T-cell (primary cell): ENCODE data around the gene DTX3. TPM values are rescaled to one million over a fixed set of nuclear protein-coding genes. Genes with fewer than 3 reads are reported as not detected.

Experiments used
- ATAC-seq, 4 experiments: fragments of 200-7000 bp in 3 of 4; fragments of 150-1000 bp in 1 of 4; cut with Tn5 transposase; replicated peaks in 1 of 4; 1 replicate in 3 of 4; 2 replicates in 1 of 4; pipeline ENCODE4 v1.10.0; 2021; ENCODE audit warnings: moderate library complexity in 3 of 4, mild to moderate bottlenecking in 2 of 4, moderate number of reproducible peaks in 1 of 4
- CTCF ChIA-PET, 2 donors: fragments of 300-600 bp; sonication (Branson Sonifier 250); formaldehyde crosslinking; loops; one replicate each; lab custom pipeline; 2022; ENCODE audit warnings: antibody characterized with exemption in 2 of 2; lab: Charles Lee
- POLR2A ChIA-PET, 2 donors: fragments of 300-600 bp; sonication (Branson Sonifier 250); formaldehyde crosslinking; loops; one replicate each; lab custom pipeline; 2022; ENCODE audit warnings: antibody characterized with exemption in 2 of 2; lab: Charles Lee
- DNase-seq, 35 experiments: peaks; one replicate each; pipeline versions ENCODE4 v3.0.0 to v3.0.0-alpha.2; 2013 to 2023
- H3K27ac ChIP-seq: one replicate; pipeline ENCODE4 v1.5.1; 2013; ENCODE audit warnings: low read length
- H3K27me3 ChIP-seq, 2 experiments: replicated peaks in 1 of 2; 1 replicate in 1 of 2; 2 replicates in 1 of 2; pipeline versions ENCODE4 v1.6.1 to v1.7.0; 2013; ENCODE audit warnings: low read length in 1 of 2, mixed read lengths in 1 of 2; ENCODE audit not compliant: control insufficient read depth in 2 of 2, insufficient read depth in 2 of 2; ENCODE audit errors: extremely low read depth in 1 of 2
- H3K36me3 ChIP-seq, 2 donors: 1 replicate in 1 of 2; 2 replicates in 1 of 2; pipeline versions ENCODE4 v1.6.1 to v1.7.0; 2013; ENCODE audit warnings: low read length in 1 of 2; ENCODE audit not compliant: control insufficient read depth in 2 of 2, insufficient read depth in 1 of 2; ENCODE audit errors: extremely low read depth in 1 of 2
- H3K4me1 ChIP-seq, 2 experiments: 1 replicate in 1 of 2; 2 replicates in 1 of 2; pipeline versions ENCODE4 v1.6.1 to v1.7.0; 2013; ENCODE audit warnings: low read length in 2 of 2, mixed read lengths in 1 of 2; ENCODE audit not compliant: insufficient read depth in 2 of 2, control insufficient read depth in 1 of 2; ENCODE audit errors: extremely low read depth in 1 of 2
- H3K4me3 ChIP-seq, 2 donors: 1 replicate in 1 of 2; 2 replicates in 1 of 2; pipeline versions ENCODE4 v1.5.1 to v1.7.0; 2013; ENCODE audit warnings: mild to moderate bottlenecking in 2 of 2, low read length in 1 of 2, moderate library complexity in 1 of 2; ENCODE audit not compliant: control insufficient read depth in 1 of 2; ENCODE audit errors: extremely low read depth in 1 of 2
- H3K9me3 ChIP-seq: 2 replicates; pipeline ENCODE4 v1.7.0; 2013
- H3K27ac Mint-ChIP-seq, 2 donors: one replicate each; pipeline ENCODE4 v1.8.0; 2020 to 2021; ENCODE audit warnings: mild to moderate bottlenecking in 2 of 2, mixed read lengths in 2 of 2
- H3K27me3 Mint-ChIP-seq, 2 donors: one replicate each; pipeline ENCODE4 v1.8.0; 2021 to 2022; ENCODE audit warnings: mixed read lengths in 2 of 2
- H3K36me3 Mint-ChIP-seq: one replicate; pipeline ENCODE4 v1.8.0; 2021; ENCODE audit warnings: mixed read lengths
- H3K4me1 Mint-ChIP-seq, 3 donors: one replicate each; pipeline ENCODE4 v1.8.0; 2020 to 2022; ENCODE audit warnings: mixed read lengths in 3 of 3, mild to moderate bottlenecking in 1 of 3
- H3K4me3 Mint-ChIP-seq, 3 donors: one replicate each; pipeline ENCODE4 v1.8.0; 2020 to 2022; ENCODE audit warnings: mild to moderate bottlenecking in 3 of 3, mixed read lengths in 3 of 3, moderate library complexity in 3 of 3
- H3K9me3 Mint-ChIP-seq, 3 donors: one replicate each; pipeline ENCODE4 v1.8.0; 2020 to 2022; ENCODE audit warnings: mixed read lengths in 3 of 3
- WGBS: methylation state at CpG from one replicate; pipeline ENCODE4 v1.1.5; 2013; ENCODE audit warnings: missing lambda C conversion rate; ENCODE audit not compliant: insufficient coverage; 5-methylcytosine and 5-hydroxymethylcytosine counted together
- total RNA-seq, 35 experiments: library from RNA in 6 of 35; stranded (reverse) in 6 of 35; fragments of 120-200 nt in 1 of 35; gene quantifications; one replicate each; pipeline versions ENCODE4 v1.2.1 to v1.2.4 and lab custom pipeline; 2013 to 2026

DTX3 gene
- total RNA-seq, 5 donors from 2014 or later (not counting 1 experiment from before 2014, with no cell fraction given): 27.1 to 37.2 (median 30.4) TPM

DNA sequence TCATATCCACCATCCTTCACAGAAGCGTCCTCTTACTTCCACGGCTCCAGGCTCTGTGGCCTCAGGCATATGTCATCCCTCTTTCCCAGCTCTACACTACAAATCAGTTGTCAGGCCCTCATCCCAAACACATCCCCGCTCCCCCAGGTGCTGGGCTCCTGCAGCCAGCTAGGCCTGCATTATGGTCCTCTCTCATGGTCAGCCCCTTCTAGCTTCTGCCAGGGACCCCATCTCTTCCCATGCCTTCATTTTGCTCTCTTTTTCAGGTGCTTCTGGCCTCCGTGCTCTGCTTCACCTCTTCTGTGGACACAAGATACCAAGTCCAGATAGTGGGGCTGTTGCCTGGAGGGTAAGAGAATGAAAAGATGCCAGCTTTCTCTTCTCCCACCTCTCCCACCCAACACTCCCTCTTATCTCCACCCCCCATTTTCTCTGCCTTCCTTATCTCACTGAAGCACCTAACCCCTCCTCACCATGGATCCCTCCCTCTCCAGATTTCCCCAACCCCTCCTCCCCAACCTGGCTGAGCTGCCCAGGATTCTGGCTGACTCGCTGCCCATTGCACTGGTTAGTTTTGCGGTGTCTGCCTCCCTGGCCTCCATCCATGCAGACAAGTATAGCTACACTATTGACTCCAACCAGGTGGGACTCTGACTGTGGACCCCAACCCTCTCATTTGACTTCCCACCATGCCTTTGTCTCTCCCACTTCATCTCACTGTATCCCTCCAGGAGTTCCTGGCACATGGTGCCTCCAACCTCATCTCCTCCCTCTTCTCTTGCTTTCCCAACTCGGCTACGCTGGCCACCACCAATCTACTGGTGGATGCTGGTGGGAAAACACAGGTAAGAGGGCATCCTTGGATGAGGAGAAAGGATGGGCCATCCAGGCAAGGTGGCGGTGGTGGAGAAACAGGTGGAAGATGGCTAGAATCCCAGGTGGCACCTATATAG lies 17.9 kb downstream of the DTX3 start:
- ATAC-seq (no peak), DNase-seq (no peak)
- no peaks in the 10 kb centered on the region for H3K36me3 Mint-ChIP-seq
- POLR2A ChIA-PET: no interaction called here
- Histone ChIP-seq H3K9me3 (no peaks in the 10 kb centered on the region), H3K27me3 (peaks cover 16 to 99% of the 10 kb centered on the region in 2 experiments), H3K4me1 (peaks cover 7 to 35% of the 10 kb centered on the region in 2 experiments), H3K27ac (no peak overlapping the region), H3K4me3 (no peak overlapping the region), H3K36me3 (no peaks in the 10 kb centered on the region)
- peaks cover 84 to 95% of the 10 kb centered on the region in 2 donors for H3K27me3 Mint-ChIP-seq
- H3K4me1 Mint-ChIP-seq: peaks cover 30 to 39% (median 38%) of the 10 kb centered on the region in 3 donors
- WGBS: 79% methylated on average over 7 of the region's 9 CpGs
- H3K27ac Mint-ChIP-seq: peak overlapping the region in 1 of 2 donors; percentile 81
- CTCF ChIA-PET: interaction anchor here (0.6 to 3.5 kb wide), 5 partner anchors 39 to 146 kb away, joined by 3 to 21 read pairs (median 8); no protein-coding TSS in a partner anchor
- no peaks in the 10 kb centered on the region for H3K9me3 Mint-ChIP-seq
- H3K4me3 Mint-ChIP-seq: peak overlapping the region; percentile 35 to 86 (median 70)

DNA sequence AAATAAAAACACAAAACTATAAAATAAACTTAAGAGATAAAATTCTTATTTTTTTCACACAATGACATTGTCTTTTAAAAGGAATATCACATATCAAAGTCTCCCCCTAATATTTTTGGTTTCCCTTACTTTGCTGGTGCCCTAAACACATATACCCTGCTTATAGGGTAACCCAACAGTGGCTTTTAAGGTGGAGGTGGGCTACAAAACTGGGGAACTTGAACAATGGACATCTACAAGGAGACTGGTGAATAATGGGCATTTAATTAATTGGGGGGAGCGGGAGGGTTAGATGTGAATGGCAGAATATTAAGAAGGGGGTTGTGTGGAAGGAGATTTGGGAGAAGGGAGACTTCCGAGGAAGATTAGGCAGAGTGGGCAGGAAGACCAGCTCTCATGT lies 18.8 kb downstream of the DTX3 start:
- peaks cover 7 to 41% of the 10 kb centered on the region in 2 experiments for H3K4me1 ChIP-seq
- WGBS: 80% methylated on average over 2 of the region's 2 CpGs
- Mint-ChIP-seq H3K4me1 (peaks cover 36 to 44% (median 39%) of the 10 kb centered on the region in 3 donors), H3K9me3 (no peaks in the 10 kb centered on the region), H3K27ac (no peak overlapping the region), H3K27me3 (peaks cover 82 to 93% of the 10 kb centered on the region in 2 donors), H3K4me3 (no peak overlapping the region), H3K36me3 (no peaks in the 10 kb centered on the region)
- no peak for ATAC-seq
- no peak overlapping the region for H3K27ac ChIP-seq
- H3K9me3 ChIP-seq: no peaks in the 10 kb centered on the region
- CTCF ChIA-PET: interaction anchor here (1.2 to 3.5 kb wide), 3 partner anchors 39 to 42 kb away, joined by 3 to 21 read pairs (median 8); no protein-coding TSS in a partner anchor
- H3K27me3 ChIP-seq: peaks cover 14 to 99% of the 10 kb centered on the region in 2 experiments
- POLR2A ChIA-PET: no interaction called here
- no peaks in the 10 kb centered on the region for H3K36me3 ChIP-seq
- DNase-seq: no peak
- H3K4me3 ChIP-seq: no peak overlapping the region

DNA sequence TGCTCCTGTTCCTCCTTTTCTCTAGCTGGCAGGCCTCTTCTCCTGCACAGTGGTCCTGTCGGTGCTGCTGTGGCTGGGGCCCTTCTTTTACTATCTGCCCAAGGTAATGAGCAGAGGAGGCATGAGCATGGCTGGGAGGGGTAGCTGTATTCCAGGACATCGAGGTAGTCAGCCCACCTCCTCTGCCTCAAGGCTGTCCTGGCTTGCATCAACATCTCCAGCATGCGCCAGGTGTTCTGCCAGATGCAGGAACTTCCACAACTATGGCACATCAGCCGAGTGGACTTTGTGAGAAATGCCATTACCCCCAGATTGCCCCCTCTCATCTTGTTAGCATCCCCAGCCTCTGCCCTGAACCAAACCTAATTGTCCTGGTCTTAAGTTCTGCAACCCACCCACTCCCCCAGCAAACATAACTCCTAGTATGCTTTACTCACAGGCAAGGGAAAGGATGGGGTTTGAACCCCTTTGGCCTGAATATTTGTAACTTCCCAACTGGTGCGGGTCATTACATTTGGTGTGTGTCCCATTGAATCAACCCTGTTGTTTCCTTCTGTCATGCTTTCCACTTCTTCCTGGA lies 19.3 kb downstream of the DTX3 start:
- DNase-seq: no peak
- no peak for ATAC-seq
- H3K4me1 Mint-ChIP-seq: peaks cover 35 to 43% (median 36%) of the 10 kb centered on the region in 3 donors
- POLR2A ChIA-PET: no interaction called here
- 66% methylated on average over 3 of the region's 5 CpGs for WGBS
- H3K4me3 ChIP-seq: no peak overlapping the region
- H3K9me3 ChIP-seq: no peaks in the 10 kb centered on the region
- H3K27ac ChIP-seq: no peak overlapping the region
- peaks cover 7 to 41% of the 10 kb centered on the region in 2 experiments for H3K4me1 ChIP-seq
- no peaks in the 10 kb centered on the region for H3K9me3 Mint-ChIP-seq
- peaks cover 17 to 99% of the 10 kb centered on the region in 2 experiments for H3K27me3 ChIP-seq
- H3K27ac Mint-ChIP-seq: no peak overlapping the region
- H3K4me3 Mint-ChIP-seq: no peak overlapping the region
- no peaks in the 10 kb centered on the region for H3K36me3 ChIP-seq
- CTCF ChIA-PET: interaction anchor here in 1 of 2 donors (1.8 kb wide), 1 partner anchor 41 kb away, joined by 8 read pairs; no protein-coding TSS in a partner anchor
- H3K27me3 Mint-ChIP-seq: peaks cover 85 to 93% of the 10 kb centered on the region in 2 donors
- H3K36me3 Mint-ChIP-seq: no peaks in the 10 kb centered on the region

DNA sequence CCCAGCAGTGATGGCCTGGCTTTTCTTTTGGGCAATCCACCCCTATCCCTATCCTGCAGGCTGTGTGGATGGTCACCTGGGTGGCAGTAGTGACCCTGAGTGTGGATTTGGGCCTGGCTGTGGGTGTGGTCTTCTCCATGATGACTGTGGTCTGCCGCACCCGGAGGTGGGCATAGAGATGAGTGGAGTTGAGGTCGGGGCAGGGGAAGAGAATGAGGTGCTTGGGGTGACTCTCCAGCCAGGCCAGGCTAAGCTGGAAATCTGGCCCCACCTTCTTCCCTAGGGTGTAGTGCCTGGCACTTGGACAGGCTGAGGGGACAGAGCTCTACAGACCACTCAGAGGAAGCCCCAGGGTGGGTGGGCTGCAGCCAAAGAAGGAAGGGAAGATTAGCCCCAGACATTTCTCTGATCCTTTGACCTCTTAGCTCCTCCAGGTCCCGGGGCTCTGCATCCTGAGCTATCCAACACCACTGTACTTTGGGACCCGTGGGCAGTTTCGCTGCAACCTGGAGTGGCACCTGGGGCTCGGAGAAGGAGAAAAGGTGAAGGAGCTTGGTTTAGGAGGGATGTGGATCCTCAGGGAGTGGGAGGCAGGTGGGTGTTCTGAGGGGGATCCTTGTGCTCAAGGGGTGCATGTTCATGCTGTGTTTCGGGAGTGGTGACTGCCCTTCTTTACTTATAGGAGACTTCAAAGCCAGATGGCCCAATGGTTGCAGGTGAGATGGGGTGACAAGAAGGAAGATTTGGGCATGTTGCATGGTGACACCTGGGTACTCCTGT lies 20.0 kb downstream of the DTX3 start:
- POLR2A ChIA-PET: no interaction called here

DNA sequence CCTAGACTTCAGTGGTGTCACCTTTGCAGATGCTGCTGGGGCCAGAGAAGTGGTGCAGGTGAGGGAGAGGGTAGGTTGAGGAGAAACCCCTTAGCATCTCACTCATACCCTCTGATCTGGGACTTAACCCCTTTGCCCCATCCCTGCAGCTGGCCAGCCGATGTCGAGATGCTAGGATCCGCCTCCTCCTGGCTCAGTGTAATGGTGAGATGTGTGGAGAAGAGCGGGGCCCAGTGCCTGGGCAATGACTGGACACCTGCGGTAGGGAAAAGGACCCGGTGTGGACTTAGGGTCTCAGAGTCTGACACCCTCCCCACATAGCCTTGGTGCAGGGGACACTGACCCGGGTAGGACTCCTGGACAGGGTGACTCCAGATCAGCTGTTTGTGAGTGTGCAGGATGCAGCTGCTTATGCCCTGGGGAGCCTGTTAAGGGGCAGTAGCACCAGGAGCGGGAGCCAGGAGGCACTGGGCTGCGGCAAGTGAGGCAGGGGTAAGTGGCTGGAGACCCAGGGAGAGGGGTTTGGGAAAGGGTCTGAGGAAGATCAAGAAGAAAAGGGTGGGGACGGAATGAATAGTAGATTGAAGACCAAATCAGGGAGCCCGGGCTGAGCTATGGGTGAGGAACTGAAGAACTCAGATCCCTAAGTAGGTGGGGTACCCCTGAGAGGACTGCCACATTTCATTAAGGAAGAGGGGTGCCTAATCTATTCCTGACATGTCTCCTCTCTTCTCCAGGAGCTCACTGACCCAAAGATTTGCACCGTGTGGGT lies 20.8 kb downstream of the DTX3 start:
- Mint-ChIP-seq H3K27ac (no peak overlapping the region), H3K9me3 (no peaks in the 10 kb centered on the region), H3K36me3 (no peaks in the 10 kb centered on the region), H3K4me1 (peaks cover 27 to 32% (median 28%) of the 10 kb centered on the region in 3 donors), H3K4me3 (no peak overlapping the region), H3K27me3 (peaks cover 84 to 93% of the 10 kb centered on the region in 2 donors)
- ChIA-PET POLR2A (no interaction called here), CTCF (interaction anchor here in 1 of 2 donors (0.6 to 1.6 kb wide), 2 partner anchors 41 to 108 kb away, joined by 3 to 5 read pairs; no protein-coding TSS in a partner anchor)
- H3K9me3 ChIP-seq: no peaks in the 10 kb centered on the region
- DNase-seq (no peak), ATAC-seq (no peak)
- H3K27ac ChIP-seq: no peak overlapping the region
- 82% methylated on average over 4 of the region's 12 CpGs for WGBS
- no peak overlapping the region for H3K4me3 ChIP-seq
- H3K4me1 ChIP-seq: peaks cover 5 to 26% of the 10 kb centered on the region in 2 experiments
- H3K36me3 ChIP-seq: no peaks in the 10 kb centered on the region
- peaks cover 15 to 94% of the 10 kb centered on the region in 2 experiments for H3K27me3 ChIP-seq

More for the DNA sequence above, 20.0 kb downstream of the DTX3 start:
- WGBS: 83% methylated on average over 5 of the region's 8 CpGs
- Mint-ChIP-seq H3K9me3 (no peaks in the 10 kb centered on the region), H3K27ac (no peak overlapping the region), H3K27me3 (peaks cover 82 to 93% of the 10 kb centered on the region in 2 donors), H3K4me1 (peaks cover 30 to 39% (median 30%) of the 10 kb centered on the region in 3 donors), H3K4me3 (no peak overlapping the region), H3K36me3 (no peaks in the 10 kb centered on the region)
- no peak for DNase-seq
- Histone ChIP-seq H3K4me1 (peaks cover 7 to 34% of the 10 kb centered on the region in 2 experiments), H3K36me3 (no peaks in the 10 kb centered on the region), H3K27me3 (peaks cover 15 to 94% of the 10 kb centered on the region in 2 experiments), H3K27ac (no peak overlapping the region), H3K9me3 (no peaks in the 10 kb centered on the region), H3K4me3 (no peak overlapping the region)
- CTCF ChIA-PET: interaction anchor here in 1 of 2 donors (1.6 kb wide), 1 partner anchor 40 kb away, joined by 5 read pairs; no protein-coding TSS in a partner anchor
- ATAC-seq: no peak
